ENCODE results near the gene LAMA2. TPM values are rescaled to one million over a fixed set of nuclear protein-coding genes. Genes with fewer than 3 reads are reported as not detected.
A peak's percentile ranks its signal among the peaks of the same experiment; 100 is the strongest.

The LAMA2 gene
- total RNA-seq, 1 donor: 40.2 TPM

- peak; percentile 27 for DNase-seq (ENCODE audit: low read depth)
- TF ChIP-seq CTCF (IDR thresholded peaks at IDR 0.05; ENCODE audit: insufficient read depth, low read depth, low read length): no peak
- no peak overlapping the region for H3K4me3 ChIP-seq (ENCODE audit: low read depth, low read length)
Measured at GRCh38 chr6:129335792-129336191, 452.9 kb downstream of the LAMA2 start.

- DNase-seq (ENCODE audit: low read depth): no peak
- TF ChIP-seq CTCF (IDR thresholded peaks at IDR 0.05; ENCODE audit: insufficient read depth, low read depth, low read length): no peak
- no peak overlapping the region for H3K4me3 ChIP-seq (ENCODE audit: low read depth, low read length)
Measured at GRCh38 chr6:129338683-129339082, 455.7 kb downstream of the LAMA2 start.

GRCh38 chr6:129340983-129341382 lies 458.0 kb downstream of the LAMA2 start:
- H3K4me3 ChIP-seq (ENCODE audit: low read depth, low read length): no peak overlapping the region
- TF ChIP-seq CTCF (IDR thresholded peaks at IDR 0.05; ENCODE audit: insufficient read depth, low read depth, low read length): no peak
- DNase-seq (ENCODE audit: low read depth): peak; percentile 64

GRCh38 chr6:129342243-129342642 lies 459.3 kb downstream of the LAMA2 start:
- DNase-seq (ENCODE audit: low read depth): peak; percentile 80
- no peak overlapping the region for H3K4me3 ChIP-seq (ENCODE audit: low read depth, low read length)
- TF ChIP-seq CTCF (IDR thresholded peaks at IDR 0.05; ENCODE audit: insufficient read depth, low read depth, low read length): no peak

- H3K4me3 ChIP-seq (ENCODE audit: low read depth, low read length): no peak overlapping the region
- no peak for TF ChIP-seq CTCF (IDR thresholded peaks at IDR 0.05; ENCODE audit: insufficient read depth, low read depth, low read length)
- no peak for DNase-seq (ENCODE audit: low read depth)
Measured at GRCh38 chr6:129342796-129343195, 459.9 kb downstream of the LAMA2 start.

- no peak for DNase-seq (ENCODE audit: low read depth)
- no peak for TF ChIP-seq CTCF (IDR thresholded peaks at IDR 0.05; ENCODE audit: insufficient read depth, low read depth, low read length)
- H3K4me3 ChIP-seq (ENCODE audit: low read depth, low read length): no peak overlapping the region
Measured at GRCh38 chr6:129344379-129344778, 461.4 kb downstream of the LAMA2 start.

- DNase-seq (ENCODE audit: low read depth): peak; percentile 18
- TF ChIP-seq CTCF (IDR thresholded peaks at IDR 0.05; ENCODE audit: insufficient read depth, low read depth, low read length): no peak
- no peak overlapping the region for H3K4me3 ChIP-seq (ENCODE audit: low read depth, low read length)
Measured at GRCh38 chr6:129345890-129346289, 463.0 kb downstream of the LAMA2 start.
